ENCODE data around the gene TSSK3. TPM values are rescaled to one million over a fixed set of nuclear protein-coding genes. Genes with fewer than 3 reads are reported as not detected.
A peak's percentile ranks its signal among the peaks of the same experiment; 100 is the strongest.

The TSSK3 gene
- total and polyA plus RNA-seq, 9 of the 15 experiments (the other 6 are each of a cell fraction or from before 2014, with no cell fraction given) = 0.27 to 2.8 (median 1.9) TPM

- no peak for TF ChIP-seq THAP12 (CRISPR knock-in tag; IDR thresholded peaks at IDR 0.05)
- TF ChIP-seq CBX5 (IDR thresholded peaks at IDR 0.05; ENCODE audit: borderline replicate concordance, low read depth) = peak; percentile 20
- TF ChIP-seq MLLT1 (IDR thresholded peaks at IDR 0.05) = 0 out of 4 replicates have a peak, but pooled peaks of 1 of the 2 experiments have one; percentile 51
- no peak for TF ChIP-seq E2F8 (IDR thresholded peaks at IDR 0.05; ENCODE audit: low read depth, partially characterized antibody)
- TF ChIP-seq ZBTB5 (IDR thresholded peaks at IDR 0.05) = no peak
- peak; percentile 57; the same call in 1 of the 2 replicates for TF ChIP-seq TSHZ1 (CRISPR knock-in tag; IDR thresholded peaks at IDR 0.05)
- peak; percentile 27; the same call in 1 of the 2 replicates for TF ChIP-seq SOX6 (IDR thresholded peaks at IDR 0.05)
- peak; percentile 63; the same call in 1 of the 2 replicates for TF ChIP-seq MITF (IDR thresholded peaks at IDR 0.05)
- 0 out of 2 replicates have a peak, but pooled peaks have one; percentile 23 for TF ChIP-seq TCF3 (CRISPR knock-in tag; IDR thresholded peaks at IDR 0.05)
- peak; percentile 97 for TF ChIP-seq MAX (CRISPR knock-in tag; IDR thresholded peaks at IDR 0.05)
- peak; percentile 100 for TF ChIP-seq SP1 (CRISPR knock-in tag; IDR thresholded peaks at IDR 0.05)
- peak; percentile 90; the same call in 1 of the 2 replicates for TF ChIP-seq CBX1 (IDR thresholded peaks at IDR 0.05; ENCODE audit: low read depth)
Measured at GRCh38 chr1:32350785-32351398, 11.4 kb upstream of the TSSK3 start (continued).
